ENCODE measurements around the gene TBC1D7.

The TBC1D7 gene

GRCh38 chr6:13307508-13307995 lies 20.8 kb downstream of the TBC1D7 start:
- H4K20me1 ChIP-seq (ENCODE audit: low read depth, low read length): peaks cover 5% of the 10 kb centered on the region; the same call in 1 of the 2 replicates
- H3K79me2 ChIP-seq (ENCODE audit: insufficient read depth, low read length): no peaks in the 10 kb centered on the region
- no peak overlapping the region for H3K4me2 ChIP-seq (ENCODE audit: low read depth, low read length, poor library complexity, severe bottlenecking)
- no peak overlapping the region for H3K4me3 ChIP-seq (ENCODE audit: insufficient read depth, low read length, poor library complexity, severe bottlenecking)
- H3K9me2 ChIP-seq (replicated peaks; ENCODE audit: insufficient read depth, low read length): no peaks in the 10 kb centered on the region
- H3K27me3 ChIP-seq (ENCODE audit: low read length): no peaks in the 10 kb centered on the region
- H2AFZ ChIP-seq (ENCODE audit: low read depth, low read length, severe bottlenecking): no peak overlapping the region
- H3F3A ChIP-seq (ENCODE audit: insufficient read depth): peaks cover 20% of the 10 kb centered on the region
- no peak overlapping the region for H3K9ac ChIP-seq (ENCODE audit: low read length)
- TF ChIP-seq, protein P1, sequence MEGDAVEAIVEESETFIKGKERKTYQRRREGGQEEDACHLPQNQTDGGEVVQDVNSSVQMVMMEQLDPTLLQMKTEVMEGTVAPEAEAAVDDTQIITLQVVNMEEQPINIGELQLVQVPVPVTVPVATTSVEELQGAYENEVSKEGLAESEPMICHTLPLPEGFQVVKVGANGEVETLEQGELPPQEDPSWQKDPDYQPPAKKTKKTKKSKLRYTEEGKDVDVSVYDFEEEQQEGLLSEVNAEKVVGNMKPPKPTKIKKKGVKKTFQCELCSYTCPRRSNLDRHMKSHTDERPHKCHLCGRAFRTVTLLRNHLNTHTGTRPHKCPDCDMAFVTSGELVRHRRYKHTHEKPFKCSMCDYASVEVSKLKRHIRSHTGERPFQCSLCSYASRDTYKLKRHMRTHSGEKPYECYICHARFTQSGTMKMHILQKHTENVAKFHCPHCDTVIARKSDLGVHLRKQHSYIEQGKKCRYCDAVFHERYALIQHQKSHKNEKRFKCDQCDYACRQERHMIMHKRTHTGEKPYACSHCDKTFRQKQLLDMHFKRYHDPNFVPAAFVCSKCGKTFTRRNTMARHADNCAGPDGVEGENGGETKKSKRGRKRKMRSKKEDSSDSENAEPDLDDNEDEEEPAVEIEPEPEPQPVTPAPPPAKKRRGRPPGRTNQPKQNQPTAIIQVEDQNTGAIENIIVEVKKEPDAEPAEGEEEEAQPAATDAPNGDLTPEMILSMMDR (IDR thresholded peaks at IDR 0.05; ENCODE audit: insufficient read depth, low read length, poor library complexity, severe bottlenecking): no peak
- no peak for TF ChIP-seq EZH2phosphoT487 (conservative IDR thresholded peaks at IDR 0.05; ENCODE audit: low read length)
- peaks cover 18% of the 10 kb centered on the region for H3K36me3 ChIP-seq (ENCODE audit: low read length)
- H3K27ac ChIP-seq (ENCODE audit: low read depth, low read length): no peak overlapping the region
- no peaks in the 10 kb centered on the region for H3K9me3 ChIP-seq (ENCODE audit: insufficient read depth, low read length)

DNA sequence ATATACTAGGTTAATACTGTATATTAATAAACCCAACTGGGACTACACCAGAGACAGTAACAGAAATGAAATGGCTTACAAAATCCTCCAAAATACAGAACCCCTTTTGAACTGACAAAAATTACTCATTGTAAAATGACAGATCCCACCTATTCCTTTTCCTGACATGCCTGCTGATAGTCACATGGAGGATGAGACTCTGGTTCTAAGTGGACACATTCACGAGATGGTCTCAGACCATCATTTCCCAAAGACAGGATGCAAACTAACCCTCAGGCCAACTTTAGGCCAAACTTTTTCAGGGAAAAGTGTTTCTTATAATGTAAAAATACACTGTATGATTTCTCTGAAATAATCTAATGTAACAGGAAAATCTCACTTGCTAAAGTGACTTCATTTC lies 22.5 kb downstream of the TBC1D7 start:
- Histone ChIP-seq H3K9me2 (replicated peaks; ENCODE audit: insufficient read depth, low read length) (no peaks in the 10 kb centered on the region), H3K4me2 (ENCODE audit: low read depth, low read length, poor library complexity, severe bottlenecking) (no peak overlapping the region), H3K4me3 (ENCODE audit: insufficient read depth, low read length, poor library complexity, severe bottlenecking) (no peak overlapping the region), H3K36me3 (ENCODE audit: low read length) (peaks cover 18% of the 10 kb centered on the region), H2AFZ (ENCODE audit: low read depth, low read length, severe bottlenecking) (no peak overlapping the region), H3K27me3 (ENCODE audit: low read length) (no peaks in the 10 kb centered on the region), H3K27ac (ENCODE audit: low read depth, low read length) (no peak overlapping the region), H3K9ac (ENCODE audit: low read length) (no peak overlapping the region), H3K9me3 (ENCODE audit: insufficient read depth, low read length) (no peaks in the 10 kb centered on the region), H3K79me2 (ENCODE audit: insufficient read depth, low read length) (no peaks in the 10 kb centered on the region), H3F3A (ENCODE audit: insufficient read depth) (peaks cover 17% of the 10 kb centered on the region), H4K20me1 (ENCODE audit: low read depth, low read length) (peaks cover 5% of the 10 kb centered on the region; the same call in 1 of the 2 replicates)
- TF ChIP-seq EZH2phosphoT487 (conservative IDR thresholded peaks at IDR 0.05; ENCODE audit: low read length): no peak
- TF ChIP-seq, protein P1 (IDR thresholded peaks at IDR 0.05; ENCODE audit: insufficient read depth, low read length, poor library complexity, severe bottlenecking): no peak

DNA sequence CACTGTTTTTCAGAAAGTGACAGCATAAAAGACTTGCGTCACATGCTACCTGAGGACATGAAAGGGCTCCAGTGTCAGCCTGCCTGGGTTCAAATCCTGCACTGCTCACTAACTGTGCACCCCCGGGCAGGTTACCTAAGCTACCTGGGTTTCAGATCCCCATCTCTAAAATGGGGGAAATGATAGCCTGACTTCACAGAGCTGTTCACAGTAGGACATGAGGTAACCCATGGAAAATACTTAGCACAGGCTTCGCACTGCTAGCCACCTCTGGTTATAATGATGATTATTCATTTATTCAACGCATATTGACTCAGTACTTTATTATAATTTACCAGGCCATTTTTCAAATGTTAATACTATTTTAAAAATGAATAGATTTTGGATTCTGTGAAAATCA lies 23.0 kb downstream of the TBC1D7 start:
- Histone ChIP-seq H3K9ac (ENCODE audit: low read length) (no peak overlapping the region), H3F3A (ENCODE audit: insufficient read depth) (peaks cover 17% of the 10 kb centered on the region), H3K9me3 (ENCODE audit: insufficient read depth, low read length) (no peaks in the 10 kb centered on the region), H3K36me3 (ENCODE audit: low read length) (peaks cover 18% of the 10 kb centered on the region), H3K4me3 (ENCODE audit: insufficient read depth, low read length, poor library complexity, severe bottlenecking) (no peak overlapping the region), H2AFZ (ENCODE audit: low read depth, low read length, severe bottlenecking) (no peak overlapping the region), H3K9me2 (replicated peaks; ENCODE audit: insufficient read depth, low read length) (no peaks in the 10 kb centered on the region), H3K4me2 (ENCODE audit: low read depth, low read length, poor library complexity, severe bottlenecking) (peak overlapping the region; percentile 32), H3K27me3 (ENCODE audit: low read length) (no peaks in the 10 kb centered on the region), H4K20me1 (ENCODE audit: low read depth, low read length) (peaks cover 6% of the 10 kb centered on the region; the same call in 1 of the 2 replicates), H3K27ac (ENCODE audit: low read depth, low read length) (no peak overlapping the region), H3K79me2 (ENCODE audit: insufficient read depth, low read length) (no peaks in the 10 kb centered on the region)
- TF ChIP-seq, protein P1 (IDR thresholded peaks at IDR 0.05; ENCODE audit: insufficient read depth, low read length, poor library complexity, severe bottlenecking): no peak
- no peak for TF ChIP-seq EZH2phosphoT487 (conservative IDR thresholded peaks at IDR 0.05; ENCODE audit: low read length)

All from SU-DHL-6 (cell line).